T-helper 1 cell treated with Interleukin-12 subunit alpha and Interleukin-12 subunit beta and Interleukin-4 antibody, amounts not matched to agents 30 μg/mL and 1 μg/mL, for 36 hours (primary cell): ENCODE measurements around the gene PEX16.

ENCODE experiments used
- H3K27ac Mint-ChIP-seq: one replicate; pipeline ENCODE4 v1.8.0; 2021; ENCODE audit warnings: mild to moderate bottlenecking, mixed read lengths
- H3K27me3 Mint-ChIP-seq: one replicate; pipeline ENCODE4 v1.8.0; 2021; ENCODE audit warnings: low read depth, mixed read lengths
- H3K36me3 Mint-ChIP-seq: one replicate; pipeline ENCODE4 v1.8.0; 2021; ENCODE audit warnings: low read depth, mixed read lengths
- H3K4me1 Mint-ChIP-seq: one replicate; pipeline ENCODE4 v1.8.0; 2021; ENCODE audit warnings: low read depth, mixed read lengths
- H3K4me3 Mint-ChIP-seq: one replicate; pipeline ENCODE4 v1.8.0; 2021; ENCODE audit warnings: mild to moderate bottlenecking, moderate library complexity, mixed read lengths
- H3K9me3 Mint-ChIP-seq: one replicate; pipeline ENCODE4 v1.8.0; 2021; ENCODE audit warnings: mixed read lengths

Gene PEX16

DNA sequence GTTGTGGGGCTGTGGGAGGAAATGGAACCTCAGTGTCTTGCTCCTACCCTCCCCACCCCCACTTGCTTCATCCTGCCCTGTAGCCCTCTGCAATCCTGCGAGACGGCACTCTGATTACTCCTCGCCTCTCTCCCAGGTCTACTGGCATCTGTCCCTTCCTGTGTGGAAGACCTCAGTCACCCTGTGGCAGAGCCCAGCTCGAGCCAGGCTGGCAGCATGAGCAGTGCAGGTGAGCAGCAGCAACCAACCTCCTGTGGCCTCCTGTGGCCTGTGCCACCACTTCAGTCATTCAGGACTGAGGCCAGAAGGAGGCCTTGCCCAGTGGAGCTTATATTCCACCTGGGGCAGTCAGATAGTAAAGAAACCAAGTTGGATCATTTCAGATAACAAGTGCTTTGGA lies 47.0 kb downstream of the PEX16 start:
- Mint-ChIP-seq H3K4me1 (no peaks in the 10 kb centered on the region), H3K27ac (no peak overlapping the region), H3K4me3 (no peak overlapping the region), H3K27me3 (no peaks in the 10 kb centered on the region), H3K9me3 (no peaks in the 10 kb centered on the region), H3K36me3 (peaks cover 41% of the 10 kb centered on the region)

GRCh38 chr11:45869551-45869950 lies 48.1 kb downstream of the PEX16 start:
- H3K27me3 Mint-ChIP-seq = no peaks in the 10 kb centered on the region
- H3K36me3 Mint-ChIP-seq = peaks cover 34% of the 10 kb centered on the region
- no peaks in the 10 kb centered on the region for H3K4me1 Mint-ChIP-seq
- H3K9me3 Mint-ChIP-seq = no peaks in the 10 kb centered on the region
- H3K27ac Mint-ChIP-seq = no peak overlapping the region
- no peak overlapping the region for H3K4me3 Mint-ChIP-seq

DNA sequence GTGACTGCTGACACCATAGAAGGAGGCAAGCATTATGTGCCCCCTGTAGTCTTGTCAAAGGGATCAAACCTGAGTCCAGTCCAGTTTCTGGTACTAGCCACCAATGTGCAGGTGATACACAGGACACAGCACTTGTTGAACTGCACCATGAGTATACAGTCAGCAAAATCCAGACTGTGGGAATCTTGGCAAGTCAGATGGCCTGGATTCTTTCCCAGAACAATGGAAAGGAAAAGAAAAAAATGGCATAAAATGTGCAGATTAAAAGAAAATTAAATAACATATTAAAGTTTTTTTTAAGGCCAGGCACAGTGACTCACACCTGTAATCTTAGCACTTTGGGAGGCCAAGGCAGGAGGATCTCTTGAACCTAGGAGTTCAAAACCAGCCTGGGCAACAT lies 53.6 kb downstream of the PEX16 start:
- H3K4me1 Mint-ChIP-seq = no peaks in the 10 kb centered on the region
- H3K36me3 Mint-ChIP-seq = peaks cover 30% of the 10 kb centered on the region
- H3K27me3 Mint-ChIP-seq = no peaks in the 10 kb centered on the region
- H3K9me3 Mint-ChIP-seq = no peaks in the 10 kb centered on the region
- no peak overlapping the region for H3K27ac Mint-ChIP-seq
- no peak overlapping the region for H3K4me3 Mint-ChIP-seq

DNA sequence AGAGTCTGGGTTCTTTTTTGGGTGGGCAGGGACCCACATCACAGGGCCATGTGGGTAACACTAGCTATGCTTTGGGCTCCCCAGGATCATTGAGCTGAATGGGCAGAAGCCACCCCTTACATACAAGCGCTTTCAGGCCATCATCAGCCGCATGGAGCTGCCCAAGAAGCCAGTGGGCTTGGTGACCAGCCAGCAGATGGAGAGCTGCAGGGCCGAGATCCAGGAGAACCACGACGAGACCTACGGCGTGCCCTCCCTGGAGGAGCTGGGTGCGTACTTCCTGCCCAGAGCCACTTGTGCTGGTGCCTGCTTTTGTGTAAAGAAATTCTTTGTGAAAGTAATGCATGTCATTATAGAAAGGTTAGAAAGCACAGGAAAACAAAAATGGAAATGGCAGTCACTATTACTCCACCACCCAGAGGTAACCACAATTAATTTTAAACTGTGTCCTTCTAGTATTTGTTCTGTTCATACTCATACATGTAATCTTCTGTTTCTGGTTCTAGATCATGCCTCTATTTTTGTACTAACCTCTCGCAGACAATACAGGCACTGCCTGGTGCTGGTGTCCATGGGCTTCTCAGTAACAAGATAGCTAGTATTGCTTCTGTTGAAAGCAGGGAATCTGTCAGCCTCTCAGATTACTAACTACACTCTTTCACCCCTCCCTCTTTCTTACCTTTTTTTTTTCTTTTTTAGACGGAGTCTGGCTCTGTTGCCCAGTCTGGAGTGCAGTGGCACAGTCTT lies 56.7 kb downstream of the PEX16 start:
- Mint-ChIP-seq H3K36me3 (peaks cover 30% of the 10 kb centered on the region), H3K9me3 (no peaks in the 10 kb centered on the region), H3K4me1 (peaks cover 4% of the 10 kb centered on the region), H3K4me3 (no peak overlapping the region), H3K27me3 (no peaks in the 10 kb centered on the region), H3K27ac (no peak overlapping the region)

DNA sequence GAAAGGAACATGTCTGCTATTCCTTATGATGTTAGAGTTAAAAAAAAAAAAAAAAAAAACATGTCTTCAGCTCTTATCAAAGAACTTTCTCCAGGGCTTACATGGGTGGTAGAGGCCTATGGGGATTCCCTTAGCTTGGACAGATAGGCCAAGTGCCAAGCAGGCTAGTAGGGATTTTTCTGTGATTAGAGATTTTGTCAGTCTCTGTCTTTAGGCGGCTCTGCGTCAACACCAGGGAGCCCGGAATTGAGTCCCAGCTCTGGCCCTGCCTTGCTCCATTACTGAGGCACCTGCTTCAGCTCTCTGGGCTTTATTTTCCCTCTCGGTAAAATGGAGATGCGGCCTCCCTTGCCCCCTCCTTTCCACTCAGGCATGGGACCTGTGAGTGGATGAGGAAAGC lies 57.3 kb downstream of the PEX16 start:
- peaks cover 29% of the 10 kb centered on the region for H3K36me3 Mint-ChIP-seq
- no peaks in the 10 kb centered on the region for H3K9me3 Mint-ChIP-seq
- no peaks in the 10 kb centered on the region for H3K27me3 Mint-ChIP-seq
- no peak overlapping the region for H3K4me3 Mint-ChIP-seq
- peaks cover 4% of the 10 kb centered on the region for H3K4me1 Mint-ChIP-seq
- no peak overlapping the region for H3K27ac Mint-ChIP-seq
